Panc1 (cell line): Measurements from ENCODE around the gene MAGEC2. TPM values are rescaled to one million over a fixed set of nuclear protein-coding genes. Genes with fewer than 3 reads are reported as not detected.

Source experiments
- ATAC-seq: fragments of 200-7000 bp; cut with Tn5 transposase; 2 replicates; pipeline ENCODE4 v1.9.1; 2020; ENCODE audit warnings: mild to moderate bottlenecking, moderate library complexity
- BruUV-seq: library from RNA; stranded (reverse); fragments of 400-500 nt; replicated peaks from 2 replicates; lab custom pipeline; 2021; lab: Mats Ljungman, UMichigan
- CTCF ChIA-PET: fragments of 300-600 bp; sonication (Branson Sonifier 250); formaldehyde crosslinking; loops from one replicate; lab custom pipeline; 2022; ENCODE audit warnings: antibody characterized with exemption; lab: Charles Lee
- POLR2A ChIA-PET: fragments of 300-600 bp; sonication (Branson Sonifier 250); formaldehyde crosslinking; loops from one replicate; lab custom pipeline; 2022; ENCODE audit warnings: antibody characterized with exemption; lab: Charles Lee
- DNase-seq: peaks from one replicate; pipeline ENCODE4 v3.0.0-alpha.2; 2010; ENCODE audit warnings: low read depth, low spot score
- H3K27ac ChIP-seq: 2 replicates; pipeline ENCODE4 v1.5.1; 2011; ENCODE audit warnings: mild to moderate bottlenecking, low read length, inconsistent platforms
- H3K27me3 ChIP-seq: fragments of 200-500 bp; sonication (Bioruptor generic); 2 replicates; pipeline ENCODE4 v1.6.0; 2014; ENCODE audit warnings: low read length, inconsistent platforms; ENCODE audit not compliant: control insufficient read depth, insufficient read depth
- H3K36me3 ChIP-seq: fragments of 200-500 bp; sonication (Bioruptor generic); 2 replicates; pipeline ENCODE4 v1.5.1; 2014; ENCODE audit warnings: inconsistent platforms, mild to moderate bottlenecking, low read length, moderate library complexity; ENCODE audit not compliant: control insufficient read depth, insufficient read depth
- H3K4me1 ChIP-seq: 2 replicates; pipeline ENCODE4 v1.5.1; 2011; ENCODE audit warnings: inconsistent platforms, mild to moderate bottlenecking, low read length, moderate library complexity; ENCODE audit not compliant: control insufficient read depth, insufficient read depth
- H3K4me3 ChIP-seq, 2 experiments: 2 replicates each; pipeline ENCODE4 v1.5.1; 2011 to 2012; ENCODE audit warnings: low read depth in 2 of 2, low read length in 2 of 2, mild to moderate bottlenecking in 2 of 2, inconsistent platforms in 1 of 2, moderate library complexity in 1 of 2
- H3K9me3 ChIP-seq: fragments of 200-500 bp; sonication (Bioruptor generic); 2 replicates; pipeline ENCODE4 v1.5.1; 2014; ENCODE audit warnings: low read depth, mild to moderate bottlenecking, inconsistent platforms, low read length, moderate library complexity; ENCODE audit not compliant: control insufficient read depth, insufficient read depth
- CTCF ChIP-seq: fragments of 450-650 bp; IDR thresholded peaks from 2 replicates; pipeline ENCODE4 v1.5.1; 2017; ENCODE audit warnings: mild to moderate bottlenecking
- POLR2AphosphoS5 ChIP-seq: IDR thresholded peaks from 2 replicates; pipeline ENCODE4 v1.6.1; 2012; ENCODE audit warnings: mild to moderate bottlenecking, low read depth, low read length, moderate library complexity
- SIN3A ChIP-seq: IDR thresholded peaks from 2 replicates; pipeline ENCODE4 v1.6.1; 2012; ENCODE audit warnings: low read depth, mild to moderate bottlenecking, low read length, moderate library complexity, borderline replicate concordance; ENCODE audit not compliant: insufficient read depth
- TCF7L2 ChIP-seq: IDR thresholded peaks from 2 replicates; pipeline ENCODE4 v1.6.1; 2011; ENCODE audit warnings: mild to moderate bottlenecking, low read depth, low read length, inconsistent platforms
- in situ Hi-C: cut with HindIII; loops from 2 replicates; pipeline ENCODE4 v1.10.0; 2016; ENCODE audit warnings: low sequenced_read_pairs, low pct_unique_long_range_greater_than_20kb
- intact Hi-C: fragments of 100-400 bp; cut with micrococcal nuclease; formaldehyde crosslinking; loops from one replicate; pipeline ENCODE4 v1.10.0; 2022; ENCODE audit not compliant: unreplicated experiment
- total RNA-seq: library from RNA; stranded (reverse); gene quantifications from one replicate; pipeline ENCODE4 v1.2.1, GENCODE V29; 2021; ENCODE audit not compliant: unreplicated experiment
- TF ChIP-seq, protein P1 (sequence below), 2 experiments: IDR thresholded peaks; 2 replicates each; pipeline ENCODE4 v1.6.1; 2011 to 2012; ENCODE audit warnings: low read depth in 2 of 2, control low read depth in 1 of 2, low read length in 1 of 2, mild to moderate bottlenecking in 1 of 2, moderate library complexity in 1 of 2; ENCODE audit not compliant: insufficient read depth in 1 of 2

MAGEC2 gene
- total RNA-seq, 1 experiment from 2014 or later: not detected

- no peak for TF ChIP-seq CTCF
- TF ChIP-seq, protein P1, sequence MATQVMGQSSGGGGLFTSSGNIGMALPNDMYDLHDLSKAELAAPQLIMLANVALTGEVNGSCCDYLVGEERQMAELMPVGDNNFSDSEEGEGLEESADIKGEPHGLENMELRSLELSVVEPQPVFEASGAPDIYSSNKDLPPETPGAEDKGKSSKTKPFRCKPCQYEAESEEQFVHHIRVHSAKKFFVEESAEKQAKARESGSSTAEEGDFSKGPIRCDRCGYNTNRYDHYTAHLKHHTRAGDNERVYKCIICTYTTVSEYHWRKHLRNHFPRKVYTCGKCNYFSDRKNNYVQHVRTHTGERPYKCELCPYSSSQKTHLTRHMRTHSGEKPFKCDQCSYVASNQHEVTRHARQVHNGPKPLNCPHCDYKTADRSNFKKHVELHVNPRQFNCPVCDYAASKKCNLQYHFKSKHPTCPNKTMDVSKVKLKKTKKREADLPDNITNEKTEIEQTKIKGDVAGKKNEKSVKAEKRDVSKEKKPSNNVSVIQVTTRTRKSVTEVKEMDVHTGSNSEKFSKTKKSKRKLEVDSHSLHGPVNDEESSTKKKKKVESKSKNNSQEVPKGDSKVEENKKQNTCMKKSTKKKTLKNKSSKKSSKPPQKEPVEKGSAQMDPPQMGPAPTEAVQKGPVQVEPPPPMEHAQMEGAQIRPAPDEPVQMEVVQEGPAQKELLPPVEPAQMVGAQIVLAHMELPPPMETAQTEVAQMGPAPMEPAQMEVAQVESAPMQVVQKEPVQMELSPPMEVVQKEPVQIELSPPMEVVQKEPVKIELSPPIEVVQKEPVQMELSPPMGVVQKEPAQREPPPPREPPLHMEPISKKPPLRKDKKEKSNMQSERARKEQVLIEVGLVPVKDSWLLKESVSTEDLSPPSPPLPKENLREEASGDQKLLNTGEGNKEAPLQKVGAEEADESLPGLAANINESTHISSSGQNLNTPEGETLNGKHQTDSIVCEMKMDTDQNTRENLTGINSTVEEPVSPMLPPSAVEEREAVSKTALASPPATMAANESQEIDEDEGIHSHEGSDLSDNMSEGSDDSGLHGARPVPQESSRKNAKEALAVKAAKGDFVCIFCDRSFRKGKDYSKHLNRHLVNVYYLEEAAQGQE (IDR thresholded peaks at IDR 0.05; ENCODE audit: insufficient read depth in 1 of 2, low read depth in 2 of 2, low read length in 1 of 2): no peak
- TF ChIP-seq TCF7L2: no peak
- no peak for TF ChIP-seq POLR2AphosphoS5
- TF ChIP-seq SIN3A: no peak
- Histone ChIP-seq H3K27ac (no peak overlapping the region), H3K27me3 (no peaks in the 10 kb centered on the region), H3K4me1 (no peaks in the 10 kb centered on the region), H3K4me3 (no peak overlapping the region), H3K36me3 (no peaks in the 10 kb centered on the region), H3K9me3 (no peaks in the 10 kb centered on the region)
- BruUV-seq: no TSS peak
- ChIA-PET CTCF (no interaction called here), POLR2A (no interaction called here)
- intact Hi-C loops (no loop called here), in situ Hi-C loops (no loop called here)
- DNase-seq (no peak), ATAC-seq (no peak)
Observed at GRCh38 chrX:142214081-142214480, 9.0 kb upstream of the MAGEC2 start.

DNA sequence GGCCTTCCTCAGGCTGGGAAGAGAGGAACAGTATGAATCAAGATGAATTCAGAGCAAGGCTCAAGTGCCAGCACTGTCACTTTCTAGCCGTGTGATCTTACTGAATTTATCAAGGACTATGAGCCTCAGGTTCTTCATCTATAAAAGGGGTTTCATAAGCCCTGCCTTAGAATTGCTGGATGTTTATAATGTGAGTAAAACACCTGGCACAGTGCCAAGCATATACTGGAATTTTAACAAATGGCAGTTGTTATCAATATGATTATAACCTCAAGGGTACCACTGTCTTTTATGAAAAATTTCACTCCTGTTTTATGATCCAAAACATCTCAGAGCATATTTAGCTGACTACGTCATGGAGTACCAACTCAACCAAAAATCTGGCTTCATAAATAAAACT is 4.0 kb downstream of the MAGEC2 start:
- DNase-seq: no peak
- BruUV-seq: no TSS peak
- Histone ChIP-seq H3K36me3 (no peaks in the 10 kb centered on the region), H3K4me3 (no peak overlapping the region), H3K4me1 (no peaks in the 10 kb centered on the region), H3K9me3 (no peaks in the 10 kb centered on the region), H3K27me3 (no peaks in the 10 kb centered on the region), H3K27ac (no peak overlapping the region)
- intact Hi-C loops: no loop called here
- ATAC-seq: no peak
- in situ Hi-C loops: no loop called here
- CTCF ChIA-PET: no interaction called here
- TF ChIP-seq SIN3A: no peak
- no peak for TF ChIP-seq TCF7L2
- TF ChIP-seq POLR2AphosphoS5: no peak
- no peak for TF ChIP-seq CTCF
- TF ChIP-seq, protein P1 (IDR thresholded peaks at IDR 0.05; ENCODE audit: insufficient read depth in 1 of 2, low read depth in 2 of 2, low read length in 1 of 2): no peak
- POLR2A ChIA-PET: no interaction called here
